Lower lobe of right lung (tissue), 2 donors: ENCODE data around the gene ISG20L2. TPM values are rescaled to one million over a fixed set of nuclear protein-coding genes. Genes with fewer than 3 reads are reported as not detected.
A peak's percentile ranks its signal among the peaks of the same experiment; 100 is the strongest.
"Not testable (repeated sequence)": the region's sequence is repeated elsewhere in the genome, so short reads cannot be mapped to it uniquely, and the experiment has no call there.

Source experiments
- ATAC-seq, 2 donors: fragments of 200-7000 bp; cut with Tn5 transposase; one replicate each; pipeline ENCODE4 v1.9.1; 2020 to 2022; ENCODE audit warnings: mild to moderate bottlenecking in 2 of 2, moderate library complexity in 2 of 2
- DNase-seq: peaks from one replicate; pipeline ENCODE4 v3.0.0-alpha.2; 2020
- H3K27ac ChIP-seq: fragments of 200-600 bp; one replicate; pipeline ENCODE4 v1.8.0; 2022
- H3K27me3 ChIP-seq: fragments of 200-600 bp; one replicate; pipeline ENCODE4 v1.8.0; 2022; ENCODE audit warnings: low read depth
- H3K36me3 ChIP-seq: fragments of 200-600 bp; one replicate; pipeline ENCODE4 v1.8.0; 2022; ENCODE audit warnings: mild to moderate bottlenecking
- H3K4me1 ChIP-seq: fragments of 200-600 bp; one replicate; pipeline ENCODE4 v1.8.0; 2022
- H3K4me3 ChIP-seq: fragments of 200-600 bp; one replicate; pipeline ENCODE4 v1.8.0; 2022; ENCODE audit warnings: mild to moderate bottlenecking
- H3K9me3 ChIP-seq: fragments of 200-600 bp; one replicate; pipeline ENCODE4 v1.8.0; 2022
- CTCF ChIP-seq: fragments of 200-600 bp; IDR thresholded peaks from one replicate; pipeline ENCODE4 v1.8.0; 2022; ENCODE audit warnings: antibody characterized with exemption, mild to moderate bottlenecking
- intact Hi-C: fragments of 100-400 bp; cut with DNase I; formaldehyde crosslinking; loops from one replicate; pipeline ENCODE4 v1.11.0; 2022
- total RNA-seq: library from RNA; stranded (reverse); fragmentation: NEBNext Ultra II Directional; extraction: Animal tissue kit (Norgen Biotek cat#: 25700); gene quantifications from one replicate; pipeline ENCODE4 v1.2.1, GENCODE V29; 2021
- donor health status: DM: no; HTN: yes; CAD: no; lungs with severe emphysema.

ISG20L2 gene
- total RNA-seq, 1 donor from 2014 or later = 22.6 TPM

DNA sequence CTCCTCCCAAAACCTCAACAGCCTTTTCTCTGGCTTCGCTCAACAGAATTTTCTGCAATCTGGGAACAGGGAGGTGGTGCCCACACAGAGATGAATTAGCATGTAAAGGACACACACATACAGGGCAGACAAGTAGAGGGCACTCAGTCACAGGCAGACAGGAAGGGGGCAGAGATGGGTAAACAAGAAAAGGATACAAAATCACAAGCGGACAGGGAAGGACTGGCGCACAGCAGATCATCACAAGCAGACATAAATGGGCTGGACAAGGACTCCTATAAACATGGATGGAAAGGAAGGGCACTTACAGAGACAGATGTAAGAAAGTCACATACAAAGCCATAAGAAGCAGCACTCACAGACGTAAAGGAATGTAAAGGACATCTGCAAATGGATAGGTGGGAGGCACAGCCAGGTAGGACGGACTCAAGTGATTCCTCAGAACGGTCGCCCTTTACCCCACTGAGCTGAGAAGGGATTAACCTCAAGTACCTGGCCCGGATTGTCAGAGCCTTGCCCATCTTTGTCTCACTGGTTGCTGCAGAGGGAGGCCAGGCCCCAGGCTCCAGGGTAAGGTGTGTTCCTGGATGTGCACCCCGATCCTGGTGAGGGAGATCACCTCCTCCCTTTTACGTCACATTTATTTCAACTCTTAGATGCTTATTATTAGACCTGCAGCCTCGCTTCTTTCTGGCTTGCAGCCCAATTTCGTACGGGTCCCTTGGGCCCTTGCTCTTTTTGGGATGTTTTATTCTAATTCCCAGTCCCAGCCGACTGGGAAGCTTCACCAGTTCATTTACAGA, 37.9 kb upstream of the ISG20L2 start:
- peak overlapping the region; percentile 96 for H3K4me3 ChIP-seq
- H3K27me3 ChIP-seq = no peaks in the 10 kb centered on the region
- H3K36me3 ChIP-seq = peaks cover 15% of the 10 kb centered on the region
- peaks cover 33% of the 10 kb centered on the region for H3K4me1 ChIP-seq
- no peak for TF ChIP-seq CTCF
- H3K27ac ChIP-seq = peak overlapping the region; percentile 96
- peak; percentile 60 for DNase-seq
- intact Hi-C loops = no loop called here
- ATAC-seq = peak; percentile 4 to 28
- H3K9me3 ChIP-seq = no peaks in the 10 kb centered on the region

DNA sequence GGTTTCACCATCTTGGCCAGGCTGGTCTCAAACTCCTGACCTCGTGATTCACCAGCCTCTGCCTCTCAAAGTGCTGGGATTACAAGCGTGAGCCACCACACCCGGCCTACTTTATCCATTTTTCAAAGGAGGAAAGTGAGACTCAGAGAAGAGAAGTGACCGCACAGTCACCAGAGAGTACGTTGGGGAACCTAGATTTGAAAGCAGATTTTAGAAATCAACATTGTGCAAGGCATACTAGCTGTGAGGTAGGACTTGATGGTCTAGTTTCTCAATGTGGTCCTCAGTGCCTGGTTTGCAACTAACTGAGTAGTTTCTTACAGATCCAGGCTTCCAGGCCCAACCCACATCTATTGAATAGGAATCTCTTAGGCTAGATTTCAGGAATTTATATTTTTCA, 37.1 kb upstream of the ISG20L2 start:
- no peak for DNase-seq

DNA sequence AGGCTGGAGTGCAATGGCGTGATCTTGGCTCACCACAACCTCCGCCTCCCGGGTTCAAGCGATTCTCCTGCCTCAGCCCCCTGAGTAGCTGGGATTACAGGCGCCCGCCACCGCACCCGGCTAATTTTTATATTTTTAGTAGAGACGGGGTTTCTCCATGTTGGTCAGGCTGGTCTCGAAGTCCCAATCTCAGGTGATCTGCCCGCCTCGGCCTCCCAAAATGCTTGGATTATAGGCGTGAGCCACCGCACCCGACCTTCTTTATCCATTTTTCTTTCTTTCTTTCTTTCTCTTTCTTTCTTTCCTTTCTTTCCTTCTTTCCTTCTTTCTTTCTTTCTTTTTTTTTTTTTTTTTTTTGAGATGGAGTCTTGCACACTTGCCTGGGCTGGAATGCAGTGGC, 36.6 kb upstream of the ISG20L2 start:
- H3K4me3 ChIP-seq, H3K9me3 ChIP-seq, H3K36me3 ChIP-seq, intact Hi-C loops, ATAC-seq, DNase-seq, H3K27me3 ChIP-seq, H3K27ac ChIP-seq: not testable (repeated sequence)
- H3K4me1 ChIP-seq = peaks cover 30% of the 10 kb centered on the region

More for the DNA sequence above, 37.1 kb upstream of the ISG20L2 start:
- Histone ChIP-seq H3K27me3 (no peaks in the 10 kb centered on the region), H3K4me1 (peaks cover 31% of the 10 kb centered on the region), H3K36me3 (peaks cover 7% of the 10 kb centered on the region), H3K27ac (no peak overlapping the region), H3K9me3 (no peaks in the 10 kb centered on the region), H3K4me3 (no peak overlapping the region)
- ATAC-seq = no peak
- intact Hi-C loops = no loop called here
- TF ChIP-seq CTCF = no peak

- H3K36me3 ChIP-seq = no peaks in the 10 kb centered on the region
- H3K4me3 ChIP-seq = no peak overlapping the region
- TF ChIP-seq CTCF = no peak
- H3K4me1 ChIP-seq = peaks cover under 1% of the 10 kb centered on the region
- no peak for DNase-seq
- H3K9me3 ChIP-seq = no peaks in the 10 kb centered on the region
- intact Hi-C loops = no loop called here
- H3K27me3 ChIP-seq = no peaks in the 10 kb centered on the region
- H3K27ac ChIP-seq = no peak overlapping the region
- ATAC-seq = no peak
These were observed 32.2 kb upstream of the ISG20L2 start for GRCh38 chr1:156760796-156761104.

GRCh38 chr1:156760092-156760795, 31.7 kb upstream of the ISG20L2 start:
- DNase-seq (no peak), ATAC-seq (no peak)
- Histone ChIP-seq H3K9me3 (no peaks in the 10 kb centered on the region), H3K27me3 (no peaks in the 10 kb centered on the region), H3K4me3 (no peak overlapping the region), H3K36me3 (no peaks in the 10 kb centered on the region), H3K4me1 (no peaks in the 10 kb centered on the region), H3K27ac (no peak overlapping the region)
- intact Hi-C loops = no loop called here
- no peak for TF ChIP-seq CTCF

DNA sequence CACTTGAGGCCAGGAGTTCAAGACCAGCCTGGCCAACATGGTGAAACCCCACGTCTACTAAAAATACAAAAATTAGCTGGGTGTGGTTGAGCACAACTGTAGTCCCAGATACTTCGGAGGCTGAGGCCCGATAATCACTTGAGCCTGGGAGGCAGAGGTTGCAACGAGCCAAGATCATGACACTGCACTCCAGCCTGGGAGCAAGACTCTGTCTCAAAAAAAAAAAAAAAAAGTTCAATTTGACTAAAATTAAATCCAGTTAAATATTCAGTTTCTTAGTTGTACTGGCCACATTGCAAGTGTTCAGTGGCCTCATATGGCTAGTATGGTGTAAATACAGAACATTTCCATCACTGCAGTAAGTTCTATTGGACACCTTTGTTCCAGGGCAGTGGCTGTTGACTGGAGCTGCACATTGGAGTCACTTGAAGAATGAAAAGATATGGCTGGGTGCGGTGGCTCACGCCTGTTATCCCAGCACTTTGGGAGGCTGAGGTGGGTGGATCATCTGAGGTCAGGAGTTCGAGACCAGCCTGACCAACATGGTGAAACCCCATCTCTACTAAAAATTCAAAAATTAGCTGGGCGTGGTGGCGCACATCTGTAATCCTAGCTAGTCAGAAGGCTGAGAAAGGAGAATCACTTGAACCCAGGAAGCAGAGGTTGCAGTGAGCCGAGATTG, 29.1 kb upstream of the ISG20L2 start:
- H3K9me3 ChIP-seq, intact Hi-C loops, H3K36me3 ChIP-seq, H3K4me1 ChIP-seq, H3K27ac ChIP-seq, H3K27me3 ChIP-seq, ATAC-seq, H3K4me3 ChIP-seq: not testable (repeated sequence)
- peak; percentile 14 for DNase-seq
